GM19324 (cell line): ENCODE data around the gene TBC1D1.

Experiments
- ATAC-seq: cut with Tn5 transposase; IDR thresholded peaks from one replicate; pipeline ENCODE4 v1.9.1; 2021; ENCODE audit warnings: mild to moderate bottlenecking, moderate library complexity; ENCODE audit not compliant: unreplicated experiment, low FRiP score

TBC1D1 gene

GRCh38 chr4:37988670-37989069 is 97.8 kb downstream of the TBC1D1 start:
- no peak for ATAC-seq

GRCh38 chr4:37989398-37990260 is 98.7 kb downstream of the TBC1D1 start:
- ATAC-seq = no peak

- ATAC-seq = no peak
Measured at GRCh38 chr4:37990731-37991245, 99.9 kb downstream of the TBC1D1 start.

GRCh38 chr4:37991623-37992410 is 100.9 kb downstream of the TBC1D1 start:
- ATAC-seq = no peak

- no peak for ATAC-seq
Measured at GRCh38 chr4:37993806-37994205, 102.9 kb downstream of the TBC1D1 start.

- peak; percentile 68 for ATAC-seq
Measured at GRCh38 chr4:37994569-37994968, 103.7 kb downstream of the TBC1D1 start.

GRCh38 chr4:37995299-37995821 is 104.5 kb downstream of the TBC1D1 start:
- ATAC-seq = no peak

- ATAC-seq = no peak
Measured at GRCh38 chr4:37995981-37996775, 105.3 kb downstream of the TBC1D1 start.

GRCh38 chr4:37998226-37998625 is 107.3 kb downstream of the TBC1D1 start:
- ATAC-seq = no peak

- ATAC-seq = no peak
Measured at GRCh38 chr4:37999000-37999716, 108.3 kb downstream of the TBC1D1 start.

GRCh38 chr4:37999965-38000364 is 109.1 kb downstream of the TBC1D1 start:
- no peak for ATAC-seq

GRCh38 chr4:38001927-38002326 is 111.0 kb downstream of the TBC1D1 start:
- ATAC-seq = no peak

- no peak for ATAC-seq
Measured at GRCh38 chr4:38002451-38003071, 111.7 kb downstream of the TBC1D1 start.

GRCh38 chr4:38003102-38003501 is 112.2 kb downstream of the TBC1D1 start:
- ATAC-seq = no peak

GRCh38 chr4:38003628-38004027 is 112.7 kb downstream of the TBC1D1 start:
- ATAC-seq = no peak

GRCh38 chr4:38004062-38004461 is 113.2 kb downstream of the TBC1D1 start:
- no peak for ATAC-seq

- ATAC-seq = no peak
Measured at GRCh38 chr4:38004887-38005286, 114.0 kb downstream of the TBC1D1 start.

- no peak for ATAC-seq
Measured at GRCh38 chr4:38005637-38006036, 114.8 kb downstream of the TBC1D1 start.

- ATAC-seq = no peak
Measured at GRCh38 chr4:38007645-38008044, 116.8 kb downstream of the TBC1D1 start.
